AG10803 (cell line): ENCODE data around the gene MATCAP1.

Experiments
- DNase-seq: peaks from one replicate; pipeline ENCODE4 v3.0.0; 2010; ENCODE audit warnings: low read depth
- H3K4me3 ChIP-seq: 2 replicates; pipeline ENCODE4 v1.5.1; 2011; ENCODE audit warnings: mild to moderate bottlenecking, low read length, control low read depth
- CTCF ChIP-seq: conservative IDR thresholded peaks from 2 replicates; pipeline ENCODE4 v1.5.1; 2011; ENCODE audit warnings: mild to moderate bottlenecking, low read length, control low read depth, inconsistent platforms

MATCAP1 gene

GRCh38 chr16:67226804-67227566, 43.2 kb upstream of the MATCAP1 start, which contains the start of gene TMEM208:
TMEM208 (plus strand) TSS chr16:67227130; CDS start chr16:67227219, 89 bp downstream.
- peak; percentile 98 for DNase-seq
- peak within 1 kb of the TSS; percentile 99 for H3K4me3 ChIP-seq
- TF ChIP-seq CTCF, result peak; percentile 25

GRCh38 chr16:67226295-67226803, 42.6 kb upstream of the MATCAP1 start:
- no peak for TF ChIP-seq CTCF
- H3K4me3 ChIP-seq, result peak overlapping the region; percentile 99
- DNase-seq, result no peak

- no peak for DNase-seq
- H3K4me3 ChIP-seq, result no peak overlapping the region
- TF ChIP-seq CTCF, result no peak
Observed at GRCh38 chr16:67223992-67224391, 40.2 kb upstream of the MATCAP1 start.

- no peak for DNase-seq
- no peak overlapping the region for H3K4me3 ChIP-seq
- TF ChIP-seq CTCF, result no peak
Observed at GRCh38 chr16:67216612-67217490, 33.1 kb upstream of the MATCAP1 start.

GRCh38 chr16:67215706-67216105, 31.9 kb upstream of the MATCAP1 start:
- no peak for DNase-seq
- TF ChIP-seq CTCF, result no peak
- H3K4me3 ChIP-seq, result no peak overlapping the region

GRCh38 chr16:67213197-67214019, 29.6 kb upstream of the MATCAP1 start:
- TF ChIP-seq CTCF, result no peak
- no peak for DNase-seq
- H3K4me3 ChIP-seq, result no peak overlapping the region
